ENCODE results near the gene PLCD3. TPM values are rescaled to one million over a fixed set of nuclear protein-coding genes. Genes with fewer than 3 reads are reported as not detected.

The PLCD3 gene
- total and polyA plus RNA-seq, 2 of the 4 experiments (the other 2 are of a cell fraction), result 5.6 to 36.6 TPM

DNA sequence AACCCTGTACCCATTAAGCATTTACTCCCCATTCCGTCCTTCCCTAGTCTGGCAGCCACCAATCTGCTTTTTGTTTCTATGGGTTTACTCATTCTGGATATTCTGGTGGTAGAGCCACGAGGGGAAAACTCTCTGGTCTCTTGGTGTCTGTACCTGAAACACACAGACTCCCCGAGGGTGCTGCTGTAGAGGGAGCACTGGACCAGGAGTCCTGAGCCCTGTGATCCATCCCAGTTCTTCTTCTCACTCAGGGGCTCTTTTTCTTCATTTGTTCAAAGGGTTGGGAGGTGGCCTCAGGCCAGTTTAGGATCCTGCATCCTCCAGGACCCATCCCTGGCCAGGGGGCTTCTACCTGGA lies 43.4 kb upstream of the PLCD3 start:
- intact Hi-C loops (cut with micrococcal nuclease), result no loop called here
- no peak overlapping the region for H3K23ac ChIP-seq (ENCODE audit: low read depth, low read length)
- DNase-seq (no peak), ATAC-seq (ENCODE audit: low read depth) (no peak)
- no peak overlapping the region for H3K9ac ChIP-seq (ENCODE audit: low read depth, low read length)
- peak overlapping the region; percentile 79 for H2AFZ ChIP-seq (replicated peaks; ENCODE audit: low read length, poor library complexity)
- no peak overlapping the region for H3K4me2 ChIP-seq (ENCODE audit: low read depth, low read length)
- H2BK15ac ChIP-seq (ENCODE audit: low read depth, low read length), result no peak overlapping the region
- TF ChIP-seq NFE2L2 (IDR thresholded peaks at IDR 0.05; ENCODE audit: low read depth, low read length) (no peak), RFX5 (IDR thresholded peaks at IDR 0.05; ENCODE audit: low read depth, low read length) (no peak), MAFK (IDR thresholded peaks at IDR 0.05; ENCODE audit: low read depth, low read length) (no peak), FOS (IDR thresholded peaks at IDR 0.05; ENCODE audit: low read depth, low read length) (no peak)
- TF ChIP-seq, protein P1, sequence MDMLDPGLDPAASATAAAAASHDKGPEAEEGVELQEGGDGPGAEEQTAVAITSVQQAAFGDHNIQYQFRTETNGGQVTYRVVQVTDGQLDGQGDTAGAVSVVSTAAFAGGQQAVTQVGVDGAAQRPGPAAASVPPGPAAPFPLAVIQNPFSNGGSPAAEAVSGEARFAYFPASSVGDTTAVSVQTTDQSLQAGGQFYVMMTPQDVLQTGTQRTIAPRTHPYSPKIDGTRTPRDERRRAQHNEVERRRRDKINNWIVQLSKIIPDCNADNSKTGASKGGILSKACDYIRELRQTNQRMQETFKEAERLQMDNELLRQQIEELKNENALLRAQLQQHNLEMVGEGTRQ (IDR thresholded peaks at IDR 0.05; ENCODE audit: low read depth, low read length), result no peak
- H2BK120ac ChIP-seq (ENCODE audit: low read depth, low read length), result no peak overlapping the region
- in situ Hi-C loops (cut with MboI; ENCODE audit: low sequenced_read_pairs), result no loop called here
- H4K8ac ChIP-seq (ENCODE audit: low read depth in 2 of 2, low read length in 2 of 2), result peak overlapping the region in 1 of 2 experiments; percentile 86; a peak in 1 of 4 replicates
- no peaks in the 10 kb centered on the region for H3K36me3 ChIP-seq (ENCODE audit: control insufficient read depth, insufficient read depth, low read length)
- WGBS, 2 experiments (ENCODE audit: extremely low coverage in 2 of 2, insufficient read length in 1 of 2), result no CpG with 5 or more reads among the region's 3 CpGs
- H3K4ac ChIP-seq (ENCODE audit: low read depth, low read length), result no peak overlapping the region
- BruUV-seq (replicated peaks), result no TSS peak
- H4K20me1 ChIP-seq (ENCODE audit: insufficient read depth, low read length), result no peaks in the 10 kb centered on the region
- no peak overlapping the region for H2BK5ac ChIP-seq (ENCODE audit: low read depth, low read length, poor library complexity, severe bottlenecking)
- H4K5ac ChIP-seq (ENCODE audit: low read depth, low read length), result no peak overlapping the region
- no peak overlapping the region for H3K27ac ChIP-seq (ENCODE audit: insufficient read depth, low read length)
- POLR2A ChIA-PET (ENCODE audit: unreplicated experiment), result no interaction called here
- H2AK9ac ChIP-seq (replicated peaks; ENCODE audit: low read depth, low read length, poor library complexity), result no peak overlapping the region
- no peak overlapping the region for H4K91ac ChIP-seq (ENCODE audit: insufficient read depth, low read depth, low read length)
- H3K27me3 ChIP-seq (ENCODE audit: control insufficient read depth, insufficient read depth, low read length), result no peaks in the 10 kb centered on the region
- CTCF ChIA-PET, result interaction anchor here (0.7 to 3.4 kb wide), 3 partner anchors 22 to 40 kb away, joined by 6 to 10 read pairs (median 9); partner anchors contain the start of gene ACBD4
- H3K9me1 ChIP-seq (ENCODE audit: insufficient read depth, low read length), result peaks cover 27% of the 10 kb centered on the region
- H2AK5ac ChIP-seq (ENCODE audit: low read depth, low read length), result no peak overlapping the region
- peaks cover 26% of the 10 kb centered on the region for H3K4me1 ChIP-seq (ENCODE audit: control insufficient read depth, insufficient read depth, low read length)
- H3K4me3 ChIP-seq (ENCODE audit: insufficient read depth, low read depth, low read length), result no peak overlapping the region
- no peaks in the 10 kb centered on the region for H3K9me3 ChIP-seq (ENCODE audit: control insufficient read depth, insufficient read depth, low read length)
- no peak overlapping the region for H3K56ac ChIP-seq (ENCODE audit: extremely low read depth, insufficient read depth, low read length)
- H2BK20ac ChIP-seq (ENCODE audit: low read depth, low read length), result 0 out of 2 replicates have a peak overlapping the region, but pooled peaks have one; percentile 24
- dilution Hi-C loops (cut with HindIII; ENCODE audit: low sequenced_read_pairs, unreplicated experiment), result no loop called here
- no peak overlapping the region for H3K18ac ChIP-seq (ENCODE audit: low read depth, low read length)
- peaks cover 0 to 19% of the 10 kb centered on the region in 2 experiments; a peak in 1 of 4 replicates for H3K79me1 ChIP-seq (ENCODE audit: low read depth in 1 of 2, low read length in 2 of 2)
- peak overlapping the region; percentile 78; the same call in 1 of the 2 replicates for H3K14ac ChIP-seq (replicated peaks; ENCODE audit: low read depth, low read length)
